Jurkat, Clone E6-1 (cell line): ENCODE measurements around the gene SLC29A1.

Experiments
- DNase-seq: peaks from one replicate; pipeline ENCODE4 v3.0.0-alpha.2; 2011; ENCODE audit warnings: low read depth, low spot score
- H3K4me3 ChIP-seq: 2 replicates; pipeline ENCODE4 v1.5.1; 2011; ENCODE audit warnings: mild to moderate bottlenecking, low read length, control low read depth, moderate library complexity

The SLC29A1 gene

DNA sequence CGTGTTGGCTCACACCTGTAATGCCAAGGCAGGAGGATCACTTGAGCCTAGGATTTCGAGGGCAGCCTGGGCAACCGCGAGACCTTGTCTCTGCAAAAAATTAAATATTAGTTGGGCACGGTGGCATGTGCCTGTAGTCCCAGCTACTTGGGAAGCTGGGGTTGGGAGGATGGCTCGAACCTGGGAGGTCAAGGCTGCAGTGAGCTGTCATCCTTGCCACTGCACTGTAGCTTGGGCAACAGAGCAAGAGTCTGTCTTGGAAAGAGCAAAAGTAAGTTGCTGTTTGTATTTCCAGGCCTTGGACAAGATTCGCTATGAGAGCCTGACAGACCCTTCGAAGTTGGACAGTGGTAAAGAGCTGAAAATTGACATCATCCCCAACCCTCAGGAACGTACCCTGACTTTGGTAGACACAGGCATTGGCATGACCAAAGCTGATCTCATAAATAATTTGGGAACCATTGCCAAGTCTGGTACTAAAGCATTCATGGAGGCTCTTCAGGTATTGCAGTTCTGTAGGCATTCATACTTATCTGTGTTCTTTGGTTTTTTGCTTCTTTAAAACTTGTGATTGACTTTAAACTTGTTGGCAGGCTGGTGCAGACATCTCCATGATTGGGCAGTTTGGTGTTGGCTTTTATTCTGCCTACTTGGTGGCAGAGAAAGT is 25.8 kb downstream of the SLC29A1 start:
- peak overlapping the region; percentile 100 for H3K4me3 ChIP-seq
- DNase-seq = no peak

DNA sequence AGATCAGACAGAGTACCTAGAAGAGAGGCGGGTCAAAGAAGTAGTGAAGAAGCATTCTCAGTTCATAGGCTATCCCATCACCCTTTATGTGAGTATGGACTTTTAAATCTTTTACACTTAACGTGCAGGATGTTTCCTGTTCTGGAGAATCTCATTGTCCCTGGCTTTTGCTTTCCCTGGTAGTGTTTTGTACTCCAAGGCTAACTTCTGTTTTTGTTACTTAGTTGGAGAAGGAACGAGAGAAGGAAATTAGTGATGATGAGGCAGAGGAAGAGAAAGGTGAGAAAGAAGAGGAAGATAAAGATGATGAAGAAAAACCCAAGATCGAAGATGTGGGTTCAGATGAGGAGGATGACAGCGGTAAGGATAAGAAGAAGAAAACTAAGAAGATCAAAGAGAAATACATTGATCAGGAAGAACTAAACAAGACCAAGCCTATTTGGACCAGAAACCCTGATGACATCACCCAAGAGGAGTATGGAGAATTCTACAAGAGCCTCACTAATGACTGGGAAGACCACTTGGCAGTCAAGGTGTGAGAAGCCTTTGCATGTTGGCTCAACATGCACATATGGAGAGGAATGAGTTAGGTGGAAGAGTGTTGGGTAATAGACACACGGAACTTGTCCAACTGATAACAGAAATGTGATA is 26.8 kb downstream of the SLC29A1 start:
- no peak for DNase-seq
- H3K4me3 ChIP-seq = no peak overlapping the region

DNA sequence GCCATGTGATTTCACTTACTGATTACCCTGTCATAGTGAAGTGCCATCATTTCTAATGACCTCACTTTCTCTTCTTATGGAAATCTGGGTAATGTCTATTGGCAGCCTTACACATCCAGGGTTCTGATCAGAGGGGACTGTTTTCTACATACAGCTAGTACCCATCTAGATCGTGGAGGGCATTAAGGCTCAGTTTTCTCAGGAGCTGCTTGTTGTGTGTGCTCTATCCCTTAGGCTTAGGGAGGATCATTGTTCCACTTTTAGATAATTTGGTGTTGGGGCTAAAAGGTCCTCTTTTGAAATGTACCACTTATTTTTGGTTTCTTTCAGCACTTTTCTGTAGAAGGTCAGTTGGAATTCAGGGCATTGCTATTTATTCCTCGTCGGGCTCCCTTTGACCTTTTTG is 27.3 kb downstream of the SLC29A1 start:
- DNase-seq = no peak
- H3K4me3 ChIP-seq = no peak overlapping the region

DNA sequence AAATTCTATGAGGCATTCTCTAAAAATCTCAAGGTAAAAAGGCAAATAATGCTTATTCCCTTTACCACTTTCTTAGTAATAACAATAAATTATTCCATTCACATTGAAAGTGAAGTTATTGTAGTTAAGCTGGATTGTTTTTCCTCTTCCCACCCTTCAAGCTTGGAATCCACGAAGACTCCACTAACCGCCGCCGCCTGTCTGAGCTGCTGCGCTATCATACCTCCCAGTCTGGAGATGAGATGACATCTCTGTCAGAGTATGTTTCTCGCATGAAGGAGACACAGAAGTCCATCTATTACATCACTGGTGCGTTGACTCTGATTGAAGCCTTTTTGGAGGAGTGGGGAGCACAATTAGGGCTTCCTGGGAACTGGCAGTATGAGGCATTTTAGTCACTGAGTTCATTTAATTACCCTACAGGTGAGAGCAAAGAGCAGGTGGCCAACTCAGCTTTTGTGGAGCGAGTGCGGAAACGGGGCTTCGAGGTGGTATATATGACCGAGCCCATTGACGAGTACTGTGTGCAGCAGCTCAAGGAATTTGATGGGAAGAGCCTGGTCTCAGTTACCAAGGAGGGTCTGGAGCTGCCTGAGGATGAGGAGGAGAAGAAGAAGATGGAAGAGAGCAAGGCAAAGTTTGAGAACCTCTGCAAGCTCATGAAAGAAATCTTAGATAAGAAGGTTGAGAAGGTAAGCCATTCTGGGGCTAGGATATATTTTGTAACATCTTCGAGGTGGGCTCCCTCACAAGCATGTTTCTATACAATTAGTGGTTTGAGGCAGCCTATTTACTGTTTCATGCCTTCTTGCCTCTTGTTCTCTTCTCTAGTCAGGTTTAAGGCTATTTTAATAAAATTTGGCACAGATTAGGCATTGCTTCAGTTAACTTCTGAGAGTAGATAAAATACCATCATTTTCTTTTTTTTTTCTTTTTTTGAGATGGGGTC is 28.5 kb downstream of the SLC29A1 start:
- DNase-seq = no peak
- no peak overlapping the region for H3K4me3 ChIP-seq

DNA sequence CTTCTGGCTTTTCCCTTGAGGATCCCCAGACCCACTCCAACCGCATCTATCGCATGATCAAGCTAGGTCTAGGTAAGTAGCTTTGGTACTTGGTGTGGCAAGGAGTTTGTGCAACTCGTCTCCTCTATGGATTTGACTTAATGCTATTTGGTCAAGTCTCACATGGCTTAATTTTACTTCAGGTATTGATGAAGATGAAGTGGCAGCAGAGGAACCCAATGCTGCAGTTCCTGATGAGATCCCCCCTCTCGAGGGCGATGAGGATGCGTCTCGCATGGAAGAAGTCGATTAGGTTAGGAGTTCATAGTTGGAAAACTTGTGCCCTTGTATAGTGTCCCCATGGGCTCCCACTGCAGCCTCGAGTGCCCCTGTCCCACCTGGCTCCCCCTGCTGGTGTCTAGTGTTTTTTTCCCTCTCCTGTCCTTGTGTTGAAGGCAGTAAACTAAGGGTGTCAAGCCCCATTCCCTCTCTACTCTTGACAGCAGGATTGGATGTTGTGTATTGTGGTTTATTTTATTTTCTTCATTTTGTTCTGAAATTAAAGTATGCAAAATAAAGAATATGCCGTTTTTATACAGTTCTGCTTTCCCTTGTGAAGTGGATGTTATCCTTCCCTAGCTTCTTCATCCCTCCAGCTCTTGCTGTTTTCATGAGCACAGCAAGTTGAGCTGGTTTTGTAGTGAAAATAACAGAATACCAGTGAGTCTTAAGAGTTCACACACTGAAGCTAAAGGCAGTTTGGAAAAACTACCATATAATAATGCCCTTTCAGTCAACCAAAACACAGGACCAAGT is 30.1 kb downstream of the SLC29A1 start:
- DNase-seq = no peak
- H3K4me3 ChIP-seq = no peak overlapping the region

DNA sequence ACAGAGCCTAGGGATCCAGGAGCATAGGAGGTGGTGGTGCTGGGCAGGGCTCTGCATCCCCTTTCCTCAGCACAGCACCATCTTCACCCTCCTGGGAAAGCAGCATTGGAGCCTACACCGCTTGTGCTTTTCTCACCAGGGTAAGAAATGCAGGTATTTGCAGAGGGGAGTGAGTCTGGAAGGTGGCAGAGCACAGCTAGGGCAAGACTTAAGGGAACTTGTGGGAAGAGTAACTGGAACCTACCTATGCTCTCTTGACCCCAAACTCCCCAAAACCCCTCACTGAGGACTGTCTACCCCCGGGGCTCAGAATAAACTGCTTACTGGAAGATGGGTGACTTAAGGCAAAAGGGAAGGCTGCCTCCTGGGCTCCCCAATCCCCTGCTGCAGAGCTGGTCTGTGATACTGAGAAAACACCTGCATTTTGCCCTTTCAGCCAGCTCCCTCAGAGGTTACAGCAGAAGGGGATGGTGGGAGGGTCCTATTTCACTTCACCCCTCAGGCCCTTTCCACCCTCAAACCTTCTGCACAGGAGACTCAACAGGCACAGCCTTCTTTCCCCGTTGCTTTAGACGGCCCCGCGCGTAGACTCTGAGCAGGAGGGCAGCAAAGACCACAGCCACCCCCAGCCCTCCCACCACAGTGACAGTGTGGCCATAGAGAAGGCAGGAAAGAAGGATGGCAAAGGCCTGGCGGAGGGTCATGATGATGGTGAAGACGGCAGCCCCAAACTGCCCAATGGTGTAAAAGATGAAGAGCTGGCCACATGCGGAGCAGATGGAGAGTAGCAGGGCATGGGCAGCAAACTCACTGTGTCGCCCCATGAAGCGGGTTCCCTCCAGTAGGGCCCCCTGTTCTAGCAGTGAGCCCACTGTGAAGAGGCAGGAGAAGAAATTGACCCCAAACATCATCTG is 31.1 kb downstream of the SLC29A1 start:
- DNase-seq = no peak
- H3K4me3 ChIP-seq = no peak overlapping the region

DNA sequence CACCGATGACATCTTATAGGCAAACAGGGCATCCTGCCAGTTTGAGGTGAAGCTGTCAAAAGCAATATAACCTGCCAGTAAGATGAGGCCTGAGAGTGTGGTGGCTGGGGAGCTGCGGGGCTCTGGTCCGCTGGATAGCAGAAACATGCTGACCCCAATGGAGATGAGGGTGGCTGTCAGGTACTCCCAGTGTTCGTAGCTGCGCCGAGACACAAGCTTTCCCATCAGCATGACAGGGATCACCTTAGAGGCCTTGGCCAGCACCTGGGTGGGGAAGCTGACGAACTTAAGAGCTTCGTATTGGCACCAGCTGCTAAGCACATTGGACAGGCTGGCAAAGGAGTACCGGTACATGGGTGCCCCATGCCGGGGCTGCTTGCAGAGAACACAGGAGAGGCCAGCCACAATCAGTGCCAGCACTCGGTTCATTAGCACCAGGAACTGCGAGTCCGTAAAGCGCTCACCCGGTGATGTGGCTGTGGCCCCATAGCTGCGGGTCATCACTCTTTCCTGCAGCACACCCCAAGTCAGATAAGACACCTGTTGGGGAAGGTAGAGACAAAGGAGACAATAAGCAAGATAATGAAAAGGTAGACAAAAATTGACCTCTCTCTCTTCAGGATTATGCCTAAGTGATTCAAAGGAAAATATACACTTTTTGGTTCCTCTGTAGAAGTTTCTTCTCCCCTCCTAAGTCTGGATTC is 31.9 kb downstream of the SLC29A1 start:
- H3K4me3 ChIP-seq = peak overlapping the region; percentile 80; the same call in 1 of the 2 replicates
- DNase-seq = no peak

DNA sequence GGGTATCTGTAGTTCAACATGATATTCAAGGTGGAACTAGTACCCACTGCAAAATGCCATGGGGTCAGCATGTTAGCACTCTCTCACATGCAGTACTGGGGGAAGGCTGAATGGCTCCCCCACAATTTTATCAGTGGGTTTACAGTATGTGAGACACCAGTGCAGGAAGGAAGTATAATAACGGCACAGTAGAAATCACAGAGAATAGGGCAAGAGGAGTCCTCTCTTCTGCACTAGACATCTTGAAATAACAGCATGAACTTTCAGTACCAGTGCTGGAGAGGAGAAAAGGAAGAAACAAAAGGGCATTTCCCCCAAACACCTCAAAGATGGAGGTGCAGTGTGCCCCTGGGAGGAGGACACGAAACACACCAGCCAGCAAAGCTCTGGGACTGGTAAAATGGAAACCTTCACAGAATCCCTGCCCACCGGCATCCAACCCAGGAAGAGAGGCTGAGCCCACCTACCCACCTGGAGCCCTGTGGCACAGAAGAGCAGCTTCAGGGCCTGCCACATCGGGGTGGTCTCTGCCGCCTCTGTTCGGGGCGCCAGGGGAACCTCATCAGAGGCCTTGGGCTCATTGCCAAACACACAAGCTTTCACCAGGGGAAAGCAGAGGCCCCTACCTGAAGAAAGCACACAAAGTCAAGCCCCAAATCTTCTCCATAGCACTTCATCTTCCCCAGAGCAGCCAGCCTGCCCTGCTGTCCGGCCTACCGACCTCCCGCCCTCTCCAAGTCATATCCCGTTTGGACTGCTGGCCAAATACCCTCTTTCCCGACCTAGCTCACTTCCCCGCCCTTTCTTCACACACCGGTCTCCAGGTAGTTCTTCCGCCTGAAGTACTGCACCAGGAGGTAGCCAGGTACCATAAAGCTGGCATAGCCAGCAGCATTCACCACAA is 32.7 kb downstream of the SLC29A1 start:
- no peak for DNase-seq
- peak overlapping the region; percentile 80 for H3K4me3 ChIP-seq

DNA sequence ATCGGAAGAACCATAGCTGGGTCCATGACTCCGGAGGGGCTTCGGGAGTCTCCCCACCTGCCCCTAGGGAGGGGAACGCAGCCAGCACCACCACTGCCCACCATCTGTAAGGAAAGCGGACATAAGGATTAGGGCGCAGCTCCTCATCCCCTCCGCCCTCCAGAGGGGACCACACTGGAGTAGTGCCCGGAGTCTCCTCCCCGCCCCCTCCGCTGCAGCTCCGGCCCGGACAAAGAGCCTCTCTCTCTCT is 33.3 kb downstream of the SLC29A1 start:
- peak overlapping the region; percentile 80 for H3K4me3 ChIP-seq
- no peak for DNase-seq

DNA sequence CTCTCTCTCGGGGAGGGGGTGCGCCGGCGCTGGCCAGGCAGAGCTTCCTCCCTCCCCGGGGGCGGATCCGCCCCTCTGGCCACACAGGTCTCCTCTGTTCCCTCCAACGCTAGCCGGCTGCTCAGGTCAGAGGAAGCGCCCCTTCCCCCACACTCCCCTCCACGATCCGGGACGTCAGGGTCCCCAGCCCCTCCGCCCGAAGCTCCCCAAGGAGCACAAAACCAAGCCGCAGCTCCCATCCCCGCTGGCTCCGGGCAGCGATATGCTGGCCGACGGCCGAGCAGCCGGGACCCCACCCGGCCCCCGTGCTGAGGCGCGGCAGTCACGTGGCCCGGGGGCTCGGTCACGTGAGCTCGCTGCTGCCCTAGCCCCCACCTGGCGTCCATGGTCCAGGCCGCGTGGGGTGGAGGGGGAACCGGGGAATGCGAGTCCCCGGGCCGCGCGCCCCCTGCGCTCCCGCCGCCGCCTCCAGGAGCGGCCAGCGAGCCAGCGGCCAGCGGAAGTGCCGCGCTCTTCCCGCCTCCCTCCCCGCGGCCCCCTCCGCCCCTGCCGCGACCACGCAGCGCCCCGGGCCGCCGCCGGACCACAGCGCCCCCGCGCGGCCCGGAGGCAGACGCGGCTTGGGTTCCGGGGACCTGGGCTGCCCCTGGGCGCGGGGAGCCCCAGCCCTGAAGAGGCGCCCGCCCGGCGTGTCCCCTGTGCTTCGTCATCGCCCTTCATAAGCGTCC is 33.8 kb downstream of the SLC29A1 start, which contains the start of gene SLC35B2:
Gene SLC35B2, minus strand, starts transcription at position 504 of the 728 bp plus-strand sequence. Its CDS starts 118 bp downstream, at position 386.
- H3K4me3 ChIP-seq = peak within 1 kb of the TSS; percentile 80
- no peak for DNase-seq

DNA sequence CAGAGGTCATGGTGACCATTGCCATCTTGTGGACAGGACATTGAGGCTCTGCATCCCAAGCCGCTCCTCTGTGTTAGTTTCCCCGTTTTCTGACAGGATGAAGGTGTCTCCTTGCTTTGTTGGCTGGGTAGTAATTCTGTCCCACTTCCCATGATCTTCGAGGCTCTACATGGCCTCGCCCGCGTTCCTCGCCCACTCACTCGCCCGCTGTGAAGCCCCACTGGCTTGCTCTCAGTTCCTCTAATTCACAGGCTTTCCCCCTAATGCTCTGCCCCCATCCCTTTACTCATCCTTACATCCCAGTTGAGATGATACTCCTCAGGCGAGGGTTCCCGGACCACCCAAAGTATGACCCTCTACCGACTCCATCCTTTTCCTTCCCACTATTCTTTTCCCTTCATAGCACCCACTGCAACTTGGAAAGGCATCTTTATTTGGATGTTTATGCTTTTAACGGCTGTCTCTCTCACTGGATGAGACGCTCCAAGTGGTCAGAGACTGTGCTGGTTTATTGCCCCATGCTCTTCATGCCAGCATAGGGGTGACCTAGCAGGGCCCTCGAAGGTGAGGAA is 34.4 kb downstream of the SLC29A1 start:
- DNase-seq = no peak
- peak overlapping the region; percentile 80 for H3K4me3 ChIP-seq

DNA sequence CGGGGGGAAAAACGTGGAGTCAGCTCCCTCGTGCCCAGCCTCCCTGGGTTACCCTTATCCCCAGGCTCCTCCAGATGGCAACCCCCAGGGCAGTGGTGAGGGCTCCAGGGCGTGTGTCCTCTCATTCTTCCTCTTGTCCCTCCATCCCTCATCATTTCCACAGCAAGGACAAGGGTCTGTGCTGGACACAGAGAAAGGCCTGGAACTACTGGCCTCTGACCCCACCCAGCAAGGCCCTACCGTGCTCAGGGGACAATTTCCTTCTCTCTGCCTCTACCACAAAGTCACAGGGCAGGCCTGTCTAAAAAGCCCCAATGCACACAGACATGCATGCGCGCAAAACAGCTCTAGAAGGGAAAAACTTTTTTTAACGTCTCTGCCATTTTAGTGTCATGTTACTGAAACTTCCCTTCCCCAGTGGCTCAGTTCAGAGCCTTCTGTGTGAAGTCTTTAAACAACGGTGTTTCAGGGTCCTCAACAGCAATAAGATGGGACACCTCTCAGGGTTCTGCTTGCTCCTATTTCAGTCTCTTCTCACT is 35.0 kb downstream of the SLC29A1 start:
- H3K4me3 ChIP-seq = no peak overlapping the region
- no peak for DNase-seq

DNA sequence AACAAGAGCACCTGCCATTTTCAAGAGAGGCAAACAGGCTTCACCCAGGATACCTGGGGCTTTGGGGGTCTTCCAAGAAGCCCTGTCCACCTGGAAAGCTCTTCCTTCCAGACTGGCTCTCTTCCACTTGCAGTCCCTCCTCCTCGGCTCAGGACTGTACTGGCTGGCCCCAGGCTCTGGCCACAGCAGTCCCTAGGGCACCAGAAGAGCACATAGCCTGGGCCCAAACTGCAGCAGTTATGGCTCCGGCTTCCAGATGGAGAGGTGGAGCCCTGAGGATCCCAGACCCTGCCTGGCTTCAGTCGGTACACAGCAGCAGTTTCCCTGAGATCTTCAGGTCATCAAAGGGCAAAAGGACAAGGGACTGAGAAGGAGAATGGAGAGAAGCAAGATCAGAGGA is 35.5 kb downstream of the SLC29A1 start:
- DNase-seq = no peak
- H3K4me3 ChIP-seq = no peak overlapping the region

DNA sequence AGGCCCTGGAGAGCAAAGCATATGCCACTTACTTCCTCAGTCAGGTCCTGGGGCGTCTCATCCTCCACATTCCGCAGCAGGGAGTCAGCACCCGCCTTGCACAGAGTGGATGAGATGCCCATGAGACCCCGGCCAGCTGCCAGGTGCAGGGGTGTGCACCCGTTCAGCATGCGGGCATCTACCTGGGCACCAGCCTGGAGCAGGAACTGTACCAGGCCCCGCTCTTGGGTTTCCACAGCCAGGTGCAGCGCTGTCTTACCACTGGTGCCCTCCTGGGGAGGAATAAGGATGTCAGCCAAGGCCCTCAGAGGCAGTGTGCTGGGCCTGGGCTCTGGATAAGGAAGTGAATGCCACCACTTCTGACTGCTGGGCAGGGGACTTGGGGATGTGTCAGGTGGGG is 36.6 kb downstream of the SLC29A1 start:
- H3K4me3 ChIP-seq = no peak overlapping the region
- no peak for DNase-seq

DNA sequence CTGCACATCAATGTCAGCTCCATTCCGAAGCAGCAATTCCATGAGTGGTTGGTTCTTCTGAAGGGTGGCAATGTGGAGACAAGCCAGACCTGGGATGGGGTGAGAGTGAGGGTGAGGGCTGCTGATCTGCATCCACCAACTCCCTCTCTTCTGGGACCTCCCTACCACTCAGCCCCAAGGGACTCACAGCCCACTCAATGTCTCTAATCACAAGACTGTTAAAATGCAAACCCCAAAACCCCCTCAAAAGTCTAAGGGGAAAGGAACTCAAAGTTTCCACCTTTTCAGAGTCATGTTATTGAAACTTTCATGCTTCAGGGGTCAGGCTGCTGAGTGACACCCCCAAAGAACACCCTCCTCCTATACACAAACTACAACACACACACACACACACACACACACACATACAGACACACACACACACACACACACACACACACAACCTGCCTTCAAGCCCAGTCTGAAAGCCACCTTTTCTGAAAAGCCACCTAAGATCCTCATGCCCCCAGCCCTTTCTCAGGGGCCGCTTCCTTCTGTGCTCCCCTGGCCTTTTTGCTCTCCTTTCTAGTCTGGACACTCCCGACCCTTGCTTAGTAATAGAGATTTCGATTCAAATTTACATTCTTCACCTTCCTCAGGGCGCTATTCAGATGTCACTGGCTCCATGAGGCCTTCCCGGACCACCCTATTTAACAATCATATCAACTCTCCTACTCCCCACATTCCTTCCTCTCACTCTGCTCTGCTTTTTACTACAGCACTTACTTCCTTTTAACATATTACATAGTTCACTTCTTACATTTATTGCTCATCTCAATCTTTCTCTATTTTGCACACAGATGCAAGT is 37.3 kb downstream of the SLC29A1 start:
- no peak overlapping the region for H3K4me3 ChIP-seq
- DNase-seq = no peak
